ENCODE data around the gene CNN3.

The CNN3 gene

GRCh38 chr1:94854458-94855306 is 72.2 kb downstream of the CNN3 start:
- DNase-seq: peak; percentile 77 to 82

- DNase-seq: no peak
Observed at GRCh38 chr1:94852788-94853187, 74.1 kb downstream of the CNN3 start.

- DNase-seq: no peak
Observed at GRCh38 chr1:94851571-94851970, 75.3 kb downstream of the CNN3 start.
